ENCODE results near the gene TSPAN9. TPM values are rescaled to one million over a fixed set of nuclear protein-coding genes. Genes with fewer than 3 reads are reported as not detected.

TSPAN9 gene
- total RNA-seq, 1 donor from 2014 or later = 30.4 TPM

DNA sequence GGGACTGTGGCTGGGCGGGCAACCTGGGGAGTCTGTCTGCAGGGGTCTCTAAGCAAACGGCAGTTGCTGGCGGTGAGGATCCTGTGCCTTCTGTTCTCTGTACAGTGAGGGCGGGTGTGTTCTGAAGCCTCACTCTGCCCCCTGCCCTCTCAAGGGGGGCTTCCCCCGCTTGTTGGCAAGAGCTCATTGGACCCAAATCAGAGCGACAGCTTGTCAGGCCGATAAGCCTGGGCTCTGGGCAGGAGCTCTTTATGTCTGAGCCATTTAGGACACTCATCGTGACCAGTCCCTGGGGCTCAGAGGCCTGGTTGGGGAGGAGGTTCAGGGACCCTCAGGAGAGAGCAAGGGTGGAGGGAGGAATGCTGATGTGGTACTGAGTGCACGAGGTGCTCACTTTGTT is 136.0 kb downstream of the TSPAN9 start:
- Mint-ChIP-seq H3K9me3 (ENCODE audit: low read depth) (no peaks in the 10 kb centered on the region), H3K27me3 (peaks cover 10% of the 10 kb centered on the region), H3K27ac (no peak overlapping the region), H3K4me3 (ENCODE audit: low read depth) (no peak overlapping the region), H3K36me3 (ENCODE audit: insufficient read depth) (no peaks in the 10 kb centered on the region), H3K4me1 (ENCODE audit: low read depth) (peaks cover 7% of the 10 kb centered on the region)
- no peak for DNase-seq (ENCODE audit: low spot score, unreplicated experiment)
- TF ChIP-seq, protein P1, sequence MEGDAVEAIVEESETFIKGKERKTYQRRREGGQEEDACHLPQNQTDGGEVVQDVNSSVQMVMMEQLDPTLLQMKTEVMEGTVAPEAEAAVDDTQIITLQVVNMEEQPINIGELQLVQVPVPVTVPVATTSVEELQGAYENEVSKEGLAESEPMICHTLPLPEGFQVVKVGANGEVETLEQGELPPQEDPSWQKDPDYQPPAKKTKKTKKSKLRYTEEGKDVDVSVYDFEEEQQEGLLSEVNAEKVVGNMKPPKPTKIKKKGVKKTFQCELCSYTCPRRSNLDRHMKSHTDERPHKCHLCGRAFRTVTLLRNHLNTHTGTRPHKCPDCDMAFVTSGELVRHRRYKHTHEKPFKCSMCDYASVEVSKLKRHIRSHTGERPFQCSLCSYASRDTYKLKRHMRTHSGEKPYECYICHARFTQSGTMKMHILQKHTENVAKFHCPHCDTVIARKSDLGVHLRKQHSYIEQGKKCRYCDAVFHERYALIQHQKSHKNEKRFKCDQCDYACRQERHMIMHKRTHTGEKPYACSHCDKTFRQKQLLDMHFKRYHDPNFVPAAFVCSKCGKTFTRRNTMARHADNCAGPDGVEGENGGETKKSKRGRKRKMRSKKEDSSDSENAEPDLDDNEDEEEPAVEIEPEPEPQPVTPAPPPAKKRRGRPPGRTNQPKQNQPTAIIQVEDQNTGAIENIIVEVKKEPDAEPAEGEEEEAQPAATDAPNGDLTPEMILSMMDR (IDR thresholded peaks at IDR 0.05; ENCODE audit: unreplicated experiment) = no peak

DNA sequence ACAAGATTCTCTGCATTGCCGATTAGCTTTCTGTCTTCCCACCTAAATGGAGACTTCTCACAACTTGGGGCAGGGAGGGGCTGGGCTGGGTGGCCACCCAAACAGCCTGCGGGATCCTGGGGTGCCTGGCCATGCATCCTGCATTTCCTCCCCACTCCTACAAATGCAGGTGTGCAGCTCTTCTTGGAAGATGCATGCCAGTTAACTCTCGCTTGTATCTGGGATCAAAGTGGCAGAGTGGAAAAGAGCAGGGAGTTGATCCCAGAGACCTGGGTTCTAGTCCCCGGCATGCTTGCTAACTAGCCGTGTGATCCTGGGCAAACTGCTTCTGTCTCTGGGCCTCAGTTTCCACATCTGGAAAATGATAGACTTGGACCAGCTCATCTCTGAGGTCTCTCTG is 136.6 kb downstream of the TSPAN9 start:
- peaks cover 7% of the 10 kb centered on the region for H3K4me1 Mint-ChIP-seq (ENCODE audit: low read depth)
- DNase-seq (ENCODE audit: low spot score, unreplicated experiment) = no peak
- TF ChIP-seq, protein P1 (IDR thresholded peaks at IDR 0.05; ENCODE audit: unreplicated experiment) = no peak
- H3K36me3 Mint-ChIP-seq (ENCODE audit: insufficient read depth) = no peaks in the 10 kb centered on the region
- peaks cover 10% of the 10 kb centered on the region for H3K27me3 Mint-ChIP-seq
- H3K4me3 Mint-ChIP-seq (ENCODE audit: low read depth) = no peak overlapping the region
- H3K27ac Mint-ChIP-seq = no peak overlapping the region
- H3K9me3 Mint-ChIP-seq (ENCODE audit: low read depth) = no peaks in the 10 kb centered on the region

DNA sequence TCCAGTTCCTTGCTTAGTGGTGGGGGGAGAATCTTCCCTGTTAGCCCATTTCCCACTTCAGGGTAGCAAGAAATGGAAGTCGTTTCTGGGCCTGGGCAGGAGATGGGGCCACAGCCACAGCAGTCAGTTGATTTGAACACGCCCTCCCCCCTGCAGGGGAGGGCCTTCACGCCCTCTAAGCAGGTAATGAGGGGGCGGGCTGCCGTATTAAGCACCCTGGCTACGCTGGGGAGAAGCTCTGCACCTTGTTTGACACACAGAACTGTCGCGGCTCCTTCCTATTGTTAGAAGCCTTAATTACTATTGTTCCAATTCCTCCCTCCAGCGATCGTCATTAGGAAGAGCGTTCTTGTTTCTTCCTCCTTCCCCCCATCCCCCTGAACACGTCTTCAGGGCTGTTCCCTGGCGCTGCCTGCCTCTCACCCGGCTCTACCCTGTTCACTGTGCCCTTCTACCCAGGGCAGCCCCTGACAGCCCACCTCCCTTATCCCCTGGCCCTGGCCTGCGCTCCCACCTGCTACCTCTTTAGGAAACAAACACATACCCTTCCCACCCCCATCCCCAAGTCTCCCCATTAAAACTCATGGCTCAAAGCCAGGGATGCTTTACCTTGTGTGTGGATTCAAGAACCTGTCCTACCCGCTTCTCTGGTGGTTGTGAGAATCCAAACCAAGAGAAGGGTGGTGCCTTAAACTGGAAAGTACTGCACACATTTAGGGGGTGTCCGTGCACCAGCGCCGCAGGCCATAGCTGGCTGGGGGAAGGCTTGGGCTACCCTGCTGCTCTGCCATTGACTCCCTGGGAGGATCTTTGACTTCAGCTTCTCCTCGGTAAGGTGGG is 137.6 kb downstream of the TSPAN9 start:
- no peak overlapping the region for H3K4me3 Mint-ChIP-seq (ENCODE audit: low read depth)
- no peaks in the 10 kb centered on the region for H3K9me3 Mint-ChIP-seq (ENCODE audit: low read depth)
- no peak for DNase-seq (ENCODE audit: low spot score, unreplicated experiment)
- H3K36me3 Mint-ChIP-seq (ENCODE audit: insufficient read depth) = no peaks in the 10 kb centered on the region
- no peak overlapping the region for H3K27ac Mint-ChIP-seq
- peaks cover 7% of the 10 kb centered on the region for H3K4me1 Mint-ChIP-seq (ENCODE audit: low read depth)
- peaks cover 10% of the 10 kb centered on the region for H3K27me3 Mint-ChIP-seq
- TF ChIP-seq, protein P1 (IDR thresholded peaks at IDR 0.05; ENCODE audit: unreplicated experiment) = no peak

DNA sequence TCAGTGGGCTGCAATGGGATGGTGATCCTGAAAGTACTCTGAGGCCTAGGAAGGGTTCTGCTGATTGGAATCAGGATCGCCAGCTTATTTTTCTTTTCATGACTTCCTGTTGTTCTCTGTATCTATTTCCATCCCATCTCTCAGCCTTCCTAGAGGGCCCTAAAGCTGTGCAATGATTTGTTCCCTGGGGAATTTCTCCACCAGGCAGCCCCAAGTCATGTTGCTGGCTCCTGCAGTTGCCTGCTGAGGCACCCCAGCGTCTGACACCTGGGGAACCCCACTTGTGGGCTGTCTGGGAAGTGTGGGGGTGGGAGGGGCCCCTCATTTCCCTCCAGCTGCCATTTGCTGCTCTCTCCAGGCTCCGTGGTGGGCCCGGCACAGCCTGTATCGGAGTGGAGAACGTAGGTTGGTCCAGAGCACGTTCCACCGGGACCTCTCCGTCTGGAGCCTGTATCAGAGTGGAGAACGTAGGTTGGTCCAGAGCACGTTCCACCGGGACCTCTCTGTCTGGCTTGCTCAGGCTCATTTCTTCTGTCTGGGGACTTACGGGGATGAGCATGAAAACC is 138.3 kb downstream of the TSPAN9 start:
- H3K9me3 Mint-ChIP-seq (ENCODE audit: low read depth) = no peaks in the 10 kb centered on the region
- H3K36me3 Mint-ChIP-seq (ENCODE audit: insufficient read depth) = no peaks in the 10 kb centered on the region
- no peak overlapping the region for H3K4me3 Mint-ChIP-seq (ENCODE audit: low read depth)
- TF ChIP-seq, protein P1 (IDR thresholded peaks at IDR 0.05; ENCODE audit: unreplicated experiment) = no peak
- peaks cover 10% of the 10 kb centered on the region for H3K27me3 Mint-ChIP-seq
- DNase-seq (ENCODE audit: low spot score, unreplicated experiment) = no peak
- H3K4me1 Mint-ChIP-seq (ENCODE audit: low read depth) = peaks cover 7% of the 10 kb centered on the region
- H3K27ac Mint-ChIP-seq = no peak overlapping the region

DNA sequence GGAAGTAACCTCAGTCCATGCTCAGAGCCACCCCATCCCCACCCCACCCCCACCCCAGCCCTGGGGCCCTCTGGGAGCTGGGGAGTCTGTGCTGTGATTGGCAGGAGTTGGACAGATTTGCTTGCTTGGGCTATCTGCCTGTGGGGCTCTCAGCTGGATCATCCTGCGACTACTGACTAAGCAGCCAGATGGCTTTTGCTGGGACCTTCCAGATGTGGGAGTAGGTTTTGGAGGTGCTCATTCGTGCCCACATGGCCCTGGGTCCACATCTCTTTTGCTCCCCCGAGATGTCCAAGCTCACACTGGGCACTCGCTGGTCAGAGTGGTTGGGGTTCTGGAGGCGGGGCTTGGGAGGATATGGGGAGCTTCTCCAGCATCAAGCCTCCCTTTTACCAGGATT is 138.9 kb downstream of the TSPAN9 start:
- H3K4me3 Mint-ChIP-seq (ENCODE audit: low read depth) = no peak overlapping the region
- no peak overlapping the region for H3K27ac Mint-ChIP-seq
- DNase-seq (ENCODE audit: low spot score, unreplicated experiment) = no peak
- H3K9me3 Mint-ChIP-seq (ENCODE audit: low read depth) = no peaks in the 10 kb centered on the region
- peaks cover 7% of the 10 kb centered on the region for H3K4me1 Mint-ChIP-seq (ENCODE audit: low read depth)
- TF ChIP-seq, protein P1 (IDR thresholded peaks at IDR 0.05; ENCODE audit: unreplicated experiment) = no peak
- H3K27me3 Mint-ChIP-seq = peaks cover 10% of the 10 kb centered on the region
- no peaks in the 10 kb centered on the region for H3K36me3 Mint-ChIP-seq (ENCODE audit: insufficient read depth)
